Upper lobe of right lung (tissue), 1 donor: Measurements from ENCODE around the gene JMJD8. TPM values are rescaled to one million over a fixed set of nuclear protein-coding genes. Genes with fewer than 3 reads are reported as not detected.

Source experiments
- ATAC-seq: fragments of 200-7000 bp; cut with Tn5 transposase; one replicate; pipeline ENCODE4 v1.9.1; 2020; ENCODE audit warnings: mild to moderate bottlenecking, moderate library complexity
- DNase-seq: peaks from one replicate; pipeline ENCODE4 v3.0.0-alpha.2; 2020
- H3K27ac ChIP-seq: fragments of 200-600 bp; one replicate; pipeline ENCODE4 v1.8.0; 2022
- H3K27me3 ChIP-seq: fragments of 200-600 bp; one replicate; pipeline ENCODE4 v1.8.0; 2022; ENCODE audit warnings: mild to moderate bottlenecking
- H3K36me3 ChIP-seq: fragments of 200-600 bp; one replicate; pipeline ENCODE4 v1.8.0; 2022
- H3K4me1 ChIP-seq: fragments of 200-600 bp; one replicate; pipeline ENCODE4 v1.8.0; 2022
- H3K4me3 ChIP-seq: fragments of 200-600 bp; one replicate; pipeline ENCODE4 v1.8.0; 2022; ENCODE audit warnings: mild to moderate bottlenecking
- H3K9me3 ChIP-seq: fragments of 200-600 bp; one replicate; pipeline ENCODE4 v1.8.0; 2022
- CTCF ChIP-seq: fragments of 200-600 bp; IDR thresholded peaks from one replicate; pipeline ENCODE4 v1.8.0; 2022; ENCODE audit warnings: antibody characterized with exemption
- intact Hi-C: fragments of 100-400 bp; cut with DNase I; formaldehyde crosslinking; loops from one replicate; pipeline ENCODE4 v1.11.0; 2022
- total RNA-seq: library from RNA; stranded (reverse); fragmentation: NEBNext Ultra II Directional; extraction: Animal tissue kit (Norgen Biotek cat#: 25700); gene quantifications from one replicate; pipeline ENCODE4 v1.2.1, GENCODE V29; 2021
- donor health status: DM: no; HTN: yes; CAD: no; lungs with severe emphysema.

JMJD8 gene
- total RNA-seq, 1 donor from 2014 or later, result 51.3 TPM

GRCh38 chr16:637081-638018 is 46.8 kb downstream of the JMJD8 start:
- intact Hi-C loops, result no loop called here
- H3K27me3 ChIP-seq, result no peaks in the 10 kb centered on the region
- H3K9me3 ChIP-seq, result no peaks in the 10 kb centered on the region
- no peak for TF ChIP-seq CTCF
- DNase-seq (peak; percentile 96), ATAC-seq (peak; percentile 83)
- H3K27ac ChIP-seq, result peak overlapping the region; percentile 93
- no peaks in the 10 kb centered on the region for H3K36me3 ChIP-seq
- peaks cover 7% of the 10 kb centered on the region for H3K4me1 ChIP-seq
- H3K4me3 ChIP-seq, result peak overlapping the region; percentile 93

GRCh38 chr16:636206-637080 is 47.7 kb downstream of the JMJD8 start, which contains the start of gene METTL26:
Gene METTL26 (minus strand): TSS chr16:636305. CDS start chr16:636290, 15 bp downstream.
- no peak for TF ChIP-seq CTCF
- Histone ChIP-seq H3K27me3 (no peaks in the 10 kb centered on the region), H3K4me3 (peak within 1 kb of the TSS; percentile 93), H3K9me3 (no peaks in the 10 kb centered on the region), H3K4me1 (peaks cover 7% of the 10 kb centered on the region), H3K27ac (peak within 1 kb of the TSS; percentile 93), H3K36me3 (no peaks in the 10 kb centered on the region)
- DNase-seq, result peak; percentile 98
- intact Hi-C loops, result no loop called here
- ATAC-seq, result peak; percentile 88

- H3K36me3 ChIP-seq, result no peaks in the 10 kb centered on the region
- no peaks in the 10 kb centered on the region for H3K9me3 ChIP-seq
- peak overlapping the region; percentile 93 for H3K27ac ChIP-seq
- no peak for DNase-seq
- peak overlapping the region; percentile 93 for H3K4me3 ChIP-seq
- ATAC-seq, result no peak
- intact Hi-C loops, result no loop called here
- no peaks in the 10 kb centered on the region for H3K27me3 ChIP-seq
- TF ChIP-seq CTCF, result peak; percentile 19
- peaks cover 13% of the 10 kb centered on the region for H3K4me1 ChIP-seq
These were observed 48.4 kb downstream of the JMJD8 start for GRCh38 chr16:635573-636205.

- H3K4me1 ChIP-seq, result peaks cover 20% of the 10 kb centered on the region
- no peak for TF ChIP-seq CTCF
- peak overlapping the region; percentile 93 for H3K4me3 ChIP-seq
- no peaks in the 10 kb centered on the region for H3K27me3 ChIP-seq
- H3K27ac ChIP-seq, result no peak overlapping the region
- intact Hi-C loops, result no loop called here
- DNase-seq (no peak), ATAC-seq (no peak)
- H3K36me3 ChIP-seq, result no peaks in the 10 kb centered on the region
- no peaks in the 10 kb centered on the region for H3K9me3 ChIP-seq
These were observed 49.1 kb downstream of the JMJD8 start for GRCh38 chr16:634996-635395.

GRCh38 chr16:634051-634670 is 50.0 kb downstream of the JMJD8 start:
- ATAC-seq (no peak), DNase-seq (no peak)
- no peak overlapping the region for H3K4me3 ChIP-seq
- H3K27me3 ChIP-seq, result no peaks in the 10 kb centered on the region
- intact Hi-C loops, result no loop called here
- no peaks in the 10 kb centered on the region for H3K9me3 ChIP-seq
- H3K27ac ChIP-seq, result no peak overlapping the region
- TF ChIP-seq CTCF, result no peak
- peaks cover 23% of the 10 kb centered on the region for H3K4me1 ChIP-seq
- H3K36me3 ChIP-seq, result peaks cover 3% of the 10 kb centered on the region
